NOMO-1 treated with DMSO at 0.1 percent for 48 hours (cell line): ENCODE results near the gene IL10RB.
A peak's percentile ranks its signal among the peaks of the same experiment; 100 is the strongest.
"Not testable (repeated sequence)": the region's sequence is repeated elsewhere in the genome, so short reads cannot be mapped to it uniquely, and the experiment has no call there.

ENCODE experiments used
- DNase-seq: peaks from one replicate; lab custom pipeline; 2025; ENCODE audit not compliant: unreplicated experiment; lab: John Stamatoyannopoulos, UW

IL10RB gene

DNA sequence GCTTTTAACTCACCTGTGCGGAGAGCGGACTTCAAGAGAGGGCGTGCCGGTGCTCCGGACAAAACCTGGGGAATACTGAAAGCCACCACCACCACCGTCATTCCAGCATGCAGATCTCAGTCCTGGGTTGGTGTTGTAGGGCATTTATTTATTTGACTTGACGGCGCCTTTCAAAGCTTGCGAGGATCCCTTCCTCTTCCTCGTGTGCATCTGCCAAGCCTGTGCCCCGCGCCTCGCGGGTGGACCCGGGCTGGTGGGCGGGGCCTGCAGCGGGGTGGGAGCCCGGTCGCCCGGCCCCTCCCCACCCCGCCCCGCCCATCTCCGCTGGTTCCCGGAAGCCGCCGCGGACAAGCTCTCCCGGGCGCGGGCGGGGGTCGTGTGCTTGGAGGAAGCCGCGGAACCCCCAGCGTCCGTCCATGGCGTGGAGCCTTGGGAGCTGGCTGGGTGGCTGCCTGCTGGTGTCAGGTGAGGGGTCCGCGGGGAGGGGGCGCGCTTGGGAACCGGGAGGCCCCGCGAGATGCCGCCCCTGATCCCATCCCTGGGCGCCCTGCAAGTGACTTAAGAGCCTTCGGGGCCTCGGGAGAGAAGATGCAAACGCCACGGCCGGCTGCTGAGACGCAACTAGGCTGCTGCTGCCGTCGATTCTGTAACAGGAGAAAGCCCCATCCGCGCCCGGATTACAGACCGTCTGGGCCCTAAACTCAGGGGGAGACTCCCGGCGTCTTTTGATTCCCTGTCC, at the start of gene IL10RB:
TSS of gene IL10RB (plus strand) at position 318 of the 739 bp plus-strand sequence. CDS start at position 417, 99 bp downstream.
- DNase-seq, result peak; percentile 62

GRCh38 chr21:33217138-33217520, 49.0 kb upstream of the IL10RB start:
- no peak for DNase-seq

- DNase-seq, result no peak
Observed at GRCh38 chr21:33219300-33219699, 46.9 kb upstream of the IL10RB start.

- no peak for DNase-seq
Observed at GRCh38 chr21:33219954-33220353, 46.2 kb upstream of the IL10RB start.

- DNase-seq, result not testable (repeated sequence)
Observed at GRCh38 chr21:33225376-33225775, 40.8 kb upstream of the IL10RB start.

GRCh38 chr21:33228455-33228854, 37.7 kb upstream of the IL10RB start:
- DNase-seq, result no peak

DNA sequence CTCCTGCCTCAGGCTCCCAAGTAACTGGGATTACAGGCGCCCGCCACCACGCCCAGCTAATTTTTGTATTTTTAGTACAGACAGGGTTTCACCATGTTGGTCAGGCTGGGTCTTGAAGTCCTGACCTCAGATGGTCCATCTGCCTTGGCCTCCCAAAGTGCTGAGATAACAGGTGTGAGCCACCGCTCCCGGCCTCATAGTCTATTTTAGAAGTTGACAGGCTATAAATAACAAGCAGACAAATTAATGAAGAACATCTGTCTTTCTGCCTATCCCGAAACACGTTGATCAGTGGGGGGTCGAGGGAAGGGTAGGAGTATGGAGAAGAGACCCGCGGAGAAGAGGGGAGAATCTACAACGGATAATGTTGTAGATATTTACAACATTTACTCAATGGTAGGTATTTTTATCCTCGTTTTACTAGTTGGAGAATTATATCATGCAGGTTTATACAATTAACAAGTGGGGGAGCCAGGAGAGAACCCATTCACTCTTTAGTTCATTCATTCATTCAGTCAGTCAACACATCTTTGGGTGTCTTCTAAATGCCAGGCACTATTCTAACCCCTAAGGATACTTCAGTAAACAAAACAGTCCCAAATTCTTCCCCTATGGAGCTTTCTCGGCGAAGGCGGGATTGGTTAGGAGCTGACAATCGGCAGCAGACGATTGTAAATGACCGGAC, 36.9 kb upstream of the IL10RB start:
- DNase-seq, result no peak

- peak; percentile 51 for DNase-seq
Observed at GRCh38 chr21:33229784-33230544, 36.2 kb upstream of the IL10RB start, which contains the start of gene IFNAR2. IFNAR2 (plus strand) TSS chr21:33229938; CDS start chr21:33241923, 11,985 bp downstream.

GRCh38 chr21:33230545-33231324, 35.4 kb upstream of the IL10RB start:
- no peak for DNase-seq

DNA sequence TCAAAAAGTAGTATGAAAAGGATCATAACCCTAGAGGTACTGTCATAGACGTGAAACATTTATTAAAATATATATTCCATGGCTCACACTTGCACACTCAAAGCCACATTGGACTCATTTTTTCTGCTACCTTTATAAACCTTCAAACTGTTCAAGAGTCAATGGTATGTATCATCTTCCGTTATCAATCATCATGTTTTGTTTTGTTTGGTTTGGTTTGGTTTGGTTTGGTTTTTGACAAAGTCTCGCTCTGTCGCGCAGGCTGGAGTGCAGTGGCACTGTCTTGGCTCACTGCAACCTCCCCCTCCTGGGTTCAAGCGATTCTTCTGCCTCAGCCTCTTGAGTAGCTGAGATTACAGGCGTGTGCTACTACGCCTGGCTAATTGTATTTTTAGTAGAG, 34.6 kb upstream of the IL10RB start:
- DNase-seq, result no peak

DNA sequence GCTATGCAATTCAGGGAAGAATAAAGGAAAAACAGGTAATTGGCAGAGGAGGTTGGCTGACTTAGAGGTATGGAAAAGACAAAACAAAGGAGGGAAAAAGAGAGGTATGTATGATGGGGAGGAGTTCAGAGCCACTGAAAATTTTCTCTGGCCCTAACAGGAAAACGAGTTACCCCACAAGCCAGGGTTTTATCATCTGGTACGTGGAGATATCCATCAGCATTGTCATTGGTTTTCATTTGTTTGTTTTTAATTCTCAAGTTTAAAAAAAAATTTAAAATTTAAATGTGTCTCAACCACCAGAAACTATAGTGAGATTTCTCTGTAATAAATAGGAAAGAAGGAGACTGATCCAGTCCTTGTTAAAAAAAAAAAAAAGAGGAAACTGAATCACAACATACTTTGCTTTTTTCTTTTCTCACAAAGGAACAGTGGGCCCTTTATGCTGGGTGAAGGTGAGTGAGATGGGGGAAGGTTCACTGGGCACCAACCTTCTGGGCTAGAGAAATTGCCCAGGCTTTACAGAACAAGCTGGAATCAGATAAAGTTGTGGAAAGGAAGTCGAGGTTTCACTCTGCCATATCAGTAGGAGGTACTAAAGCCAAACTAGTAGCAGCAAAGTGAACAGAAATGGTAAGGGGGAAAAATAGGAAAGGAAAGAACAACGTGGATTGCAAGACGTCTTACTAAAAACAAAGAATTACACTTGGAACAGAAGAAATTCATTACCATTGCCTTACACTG, 33.7 kb upstream of the IL10RB start:
- DNase-seq, result no peak

DNA sequence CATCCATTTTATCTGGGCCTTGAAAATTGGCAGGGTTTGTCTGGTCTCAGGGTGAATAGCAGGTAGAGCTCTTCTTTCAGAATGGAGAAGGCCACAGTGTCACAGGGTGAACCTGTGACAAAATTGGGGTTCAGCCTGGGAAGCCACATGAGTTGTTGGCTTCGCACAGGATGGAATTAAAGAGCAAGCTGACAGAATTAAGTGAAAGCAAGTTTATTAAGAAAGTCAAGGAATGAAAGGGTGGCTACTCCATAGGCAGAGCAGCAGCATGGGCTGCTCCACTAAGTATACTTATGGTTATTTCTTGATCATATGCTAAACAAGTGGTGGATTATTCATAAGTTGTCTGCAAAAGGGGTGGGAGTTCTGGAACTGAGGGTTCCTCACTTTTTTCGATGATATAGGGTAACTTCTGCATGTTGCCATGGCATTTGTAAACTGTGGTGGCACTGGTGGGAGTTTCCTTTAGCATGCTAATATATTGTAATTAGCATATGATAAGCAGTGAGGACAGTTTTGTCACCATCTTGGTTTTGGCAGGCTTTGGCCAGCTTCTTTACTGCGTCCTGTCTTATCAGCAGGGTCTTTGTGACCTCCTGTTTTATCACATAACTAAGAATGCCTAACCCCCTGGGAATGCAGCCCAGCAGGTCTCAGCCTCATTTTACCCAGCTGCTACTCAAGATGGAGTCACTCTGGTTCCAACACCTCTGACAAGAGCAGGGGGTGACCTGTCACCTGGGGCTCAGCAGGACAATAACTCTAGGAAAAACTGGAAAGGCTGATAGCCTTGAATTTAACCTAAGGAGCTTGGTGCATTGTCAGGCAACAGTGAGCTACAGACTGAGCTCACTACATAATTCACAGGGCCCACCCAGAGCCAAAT, 31.3 kb upstream of the IL10RB start:
- no peak for DNase-seq

GRCh38 chr21:33236013-33236686, 30.0 kb upstream of the IL10RB start:
- DNase-seq, result no peak

DNA sequence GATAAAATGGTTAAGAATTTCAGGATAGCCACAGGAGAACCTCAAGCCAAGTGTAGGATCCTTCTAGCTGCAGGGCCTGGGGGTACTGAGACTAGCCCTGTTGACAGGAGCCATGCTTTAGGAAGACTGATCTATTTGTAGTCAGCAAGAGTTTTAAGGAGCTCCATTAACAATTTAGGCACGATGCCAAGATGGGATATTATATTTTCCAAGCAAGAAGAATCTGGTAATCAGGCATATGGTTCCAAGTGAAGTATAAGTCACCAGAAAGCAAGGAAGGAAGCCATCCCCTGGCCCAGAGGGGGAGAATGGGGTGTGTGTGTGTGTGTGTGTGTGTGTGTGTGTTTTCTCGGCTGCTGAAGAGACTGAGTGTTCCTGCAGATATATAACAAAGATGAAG, 29.4 kb upstream of the IL10RB start:
- no peak for DNase-seq

DNA sequence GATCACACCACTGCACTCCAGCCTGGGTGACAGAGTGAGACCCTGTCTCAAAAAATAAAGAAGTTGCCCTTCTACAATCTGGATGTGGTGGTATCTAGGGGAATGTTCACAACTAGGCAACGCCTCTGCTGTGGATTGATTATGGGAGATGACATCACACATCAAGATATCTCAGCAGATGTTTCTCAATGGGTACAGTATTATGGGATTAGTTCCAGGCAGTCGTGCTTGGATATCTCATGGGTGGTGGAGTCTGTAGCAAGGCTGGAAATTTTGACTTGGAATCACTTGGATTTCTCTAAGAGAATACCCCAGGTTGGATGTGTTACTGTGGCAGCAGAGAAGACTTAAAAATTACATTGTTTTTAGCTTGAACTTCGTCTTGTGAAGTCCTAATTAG, 28.7 kb upstream of the IL10RB start:
- no peak for DNase-seq

GRCh38 chr21:33238146-33238545, 28.0 kb upstream of the IL10RB start:
- no peak for DNase-seq

DNA sequence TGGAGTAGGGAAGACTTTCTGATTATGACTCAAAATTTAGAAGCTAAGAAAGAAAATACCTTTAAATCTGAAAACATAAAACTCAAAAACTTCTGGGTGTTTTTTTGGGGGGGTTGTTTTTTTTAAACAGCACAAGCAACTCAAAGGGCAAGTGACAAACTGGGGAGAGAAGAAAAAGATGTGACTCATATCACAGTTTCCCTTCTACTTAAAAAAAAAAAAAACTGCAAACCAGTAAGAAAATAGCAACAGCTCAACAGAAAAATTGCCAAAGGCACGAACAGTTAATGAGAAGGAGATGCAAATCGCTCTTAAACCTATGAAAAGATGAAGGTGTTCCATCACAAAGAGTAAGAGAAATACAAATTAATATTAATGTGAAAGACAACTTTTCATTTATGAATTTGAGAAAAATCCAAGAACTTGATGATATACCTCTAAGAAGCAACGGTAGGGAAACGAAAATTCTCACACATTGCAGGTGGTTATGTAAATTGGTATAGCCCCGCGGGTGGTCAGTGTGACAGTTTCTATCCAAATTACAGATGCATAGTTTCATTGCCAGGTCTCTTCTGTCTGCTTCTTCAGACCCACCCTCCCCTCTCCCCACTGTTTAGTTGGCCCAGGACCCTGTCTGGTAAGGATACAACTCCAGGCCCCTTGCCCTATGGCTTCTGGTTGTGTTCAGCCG, 27.5 kb upstream of the IL10RB start:
- peak; percentile 62 for DNase-seq

DNA sequence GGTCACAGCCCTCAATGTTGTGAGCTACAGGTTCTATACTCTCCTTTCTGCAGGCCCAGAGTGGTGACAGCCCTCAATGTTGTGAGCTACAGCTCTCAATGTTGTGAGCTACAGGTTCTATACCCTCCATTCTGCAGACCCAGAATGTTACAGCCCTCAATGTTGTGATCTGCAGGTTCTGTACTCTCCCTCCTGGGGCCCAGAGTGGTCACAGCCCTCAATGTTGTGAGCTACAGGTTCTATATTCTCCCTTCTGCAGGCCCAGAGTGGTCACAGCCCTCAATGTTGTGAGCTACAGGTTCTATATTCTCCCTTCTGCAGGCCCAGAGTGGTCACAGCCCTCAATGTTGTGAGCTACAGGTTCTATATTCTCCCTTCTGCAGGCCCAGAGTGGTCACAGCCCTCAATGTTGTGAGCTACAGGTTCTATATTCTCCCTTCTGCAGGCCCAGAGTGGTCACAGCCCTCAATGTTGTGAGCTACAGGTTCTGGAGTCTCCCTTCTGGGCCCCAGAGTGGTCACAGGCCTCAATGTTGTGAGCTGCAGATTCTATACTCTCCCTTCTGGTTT, 26.5 kb upstream of the IL10RB start:
- not testable (repeated sequence) for DNase-seq
